Measurements from ENCODE around the gene DGKD. TPM values are rescaled to one million over a fixed set of nuclear protein-coding genes. Genes with fewer than 3 reads are reported as not detected.

The DGKD gene
- total RNA-seq, 1 donor from 2014 or later: 6.7 TPM

DNA sequence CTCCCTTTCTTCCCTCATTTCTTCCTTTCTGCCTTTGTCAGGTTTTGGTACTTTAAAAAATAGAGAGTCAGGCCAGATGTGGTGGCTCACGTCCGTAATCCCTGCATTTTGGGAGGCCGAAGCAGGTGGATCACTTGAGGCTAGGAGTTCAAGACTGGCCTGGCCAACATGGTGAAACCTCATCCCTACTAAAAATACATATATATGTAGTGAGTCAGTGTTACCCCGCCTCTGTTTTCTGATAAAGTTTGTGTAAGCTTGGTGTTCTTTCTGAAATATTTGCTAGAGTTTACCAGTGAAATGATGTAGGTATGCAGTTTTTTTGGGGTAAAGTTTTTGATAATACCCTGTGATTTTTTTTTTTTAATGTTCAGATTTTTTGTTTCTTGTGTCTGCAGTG, 58.8 kb downstream of the DGKD start:
- no peak for ATAC-seq

DNA sequence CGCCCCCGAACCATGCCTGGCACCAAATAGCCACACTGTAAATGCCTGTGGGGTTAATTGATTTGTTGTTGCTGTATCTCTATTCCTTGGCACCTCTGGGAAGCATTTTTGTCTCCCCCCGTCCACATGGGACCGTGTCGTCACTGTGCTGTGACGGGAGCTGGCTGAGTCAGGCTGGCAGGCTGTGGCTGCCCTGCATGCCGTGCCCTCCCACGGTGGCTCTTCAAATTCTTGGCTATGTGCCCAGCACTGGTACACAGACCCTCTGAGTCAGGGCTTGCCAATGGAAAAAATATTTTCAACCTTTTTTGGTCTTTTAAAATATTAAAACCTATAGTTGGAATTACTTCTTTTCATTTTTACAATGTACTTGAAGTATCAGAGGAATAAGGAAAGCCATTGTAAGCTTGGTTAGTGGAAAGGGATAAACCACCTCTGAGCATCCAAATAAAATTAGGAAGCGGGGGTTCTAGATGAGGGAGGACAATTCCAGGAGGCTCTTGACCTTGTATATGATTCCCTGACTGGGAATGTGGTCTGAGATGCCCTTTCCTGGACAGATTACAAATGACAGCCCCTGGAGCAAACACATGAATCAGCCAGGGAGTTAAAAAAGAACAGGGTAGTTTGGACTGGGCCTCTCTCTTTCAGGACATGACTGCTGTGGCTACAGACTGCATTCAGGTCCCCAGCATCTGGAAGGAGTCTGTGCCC, 59.4 kb downstream of the DGKD start:
- peak; percentile 35 for ATAC-seq

DNA sequence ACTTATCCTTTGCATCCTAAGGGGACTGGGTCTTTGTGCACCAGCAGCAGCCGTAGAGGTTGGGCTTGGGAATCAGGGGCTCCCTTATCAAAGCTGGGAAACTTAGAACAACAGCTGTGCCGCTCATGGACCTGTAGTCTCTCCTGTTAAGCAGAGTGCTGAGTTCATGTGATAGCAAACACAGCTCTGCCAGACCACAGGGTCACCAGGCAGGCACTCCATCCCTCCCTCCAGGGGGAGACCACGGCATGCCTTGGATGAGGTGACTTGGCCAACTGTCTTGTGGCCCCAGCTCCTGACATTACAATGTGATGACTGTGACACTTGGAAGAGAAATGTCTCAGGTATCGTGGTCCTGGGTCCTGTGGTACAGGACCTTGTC, 60.0 kb downstream of the DGKD start:
- ATAC-seq: no peak

DNA sequence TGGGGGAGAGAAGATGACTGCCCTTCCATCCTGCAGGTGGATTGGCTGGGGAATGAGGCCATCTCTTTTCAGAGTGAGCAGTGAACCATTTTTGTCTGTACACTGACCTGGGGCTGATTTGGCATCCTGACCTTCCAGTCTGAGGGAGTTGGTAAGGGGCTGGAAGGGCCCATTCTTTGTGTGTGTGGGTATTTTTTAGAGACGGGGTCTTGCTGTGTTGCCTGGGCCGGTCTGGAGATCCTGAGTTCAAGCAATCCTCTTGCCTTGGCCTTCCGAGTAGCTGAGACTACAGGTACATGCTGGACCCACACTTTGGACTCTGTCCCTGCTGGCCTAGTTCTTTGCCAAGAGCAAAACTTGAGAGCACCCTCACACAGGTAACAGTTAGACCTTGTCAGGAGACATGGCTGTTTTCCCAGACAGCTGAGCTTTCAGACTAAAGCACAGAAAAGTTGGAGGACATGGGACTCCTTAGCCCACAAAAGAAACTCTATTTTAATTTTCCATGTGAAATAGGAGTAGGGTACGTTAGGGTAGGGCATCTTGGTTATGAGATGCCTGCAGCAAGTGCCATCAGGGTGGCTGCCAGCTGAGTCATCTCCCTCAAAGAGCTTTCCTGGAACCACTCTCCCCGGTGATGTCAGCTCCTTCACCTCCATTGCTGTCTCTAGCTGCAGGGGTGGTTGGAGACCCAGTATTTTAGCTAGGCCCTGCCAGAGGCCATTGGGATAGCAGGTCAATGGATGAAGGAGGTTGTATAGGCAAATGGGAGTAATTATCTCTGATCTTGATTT, 60.7 kb downstream of the DGKD start:
- ATAC-seq: peak; percentile 59

DNA sequence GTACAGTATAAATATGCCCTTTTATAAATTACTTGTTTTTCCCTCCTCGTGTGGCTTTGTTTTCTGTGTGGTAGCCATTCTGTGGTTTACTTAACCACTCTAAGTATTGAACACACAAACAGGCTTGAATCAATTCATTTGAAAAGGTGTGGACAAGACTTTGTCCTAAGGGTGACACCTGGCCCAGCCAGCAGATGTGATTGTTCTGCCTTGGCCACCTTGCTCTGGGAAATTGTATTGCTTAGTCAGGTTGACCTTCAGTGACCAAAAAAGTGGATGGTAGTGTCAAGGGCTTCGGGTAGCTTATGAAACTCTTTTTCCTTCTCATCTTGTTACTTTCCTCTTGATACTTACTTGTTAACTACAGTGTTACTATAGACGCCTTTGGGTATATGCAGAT, 61.9 kb downstream of the DGKD start:
- no peak for ATAC-seq

DNA sequence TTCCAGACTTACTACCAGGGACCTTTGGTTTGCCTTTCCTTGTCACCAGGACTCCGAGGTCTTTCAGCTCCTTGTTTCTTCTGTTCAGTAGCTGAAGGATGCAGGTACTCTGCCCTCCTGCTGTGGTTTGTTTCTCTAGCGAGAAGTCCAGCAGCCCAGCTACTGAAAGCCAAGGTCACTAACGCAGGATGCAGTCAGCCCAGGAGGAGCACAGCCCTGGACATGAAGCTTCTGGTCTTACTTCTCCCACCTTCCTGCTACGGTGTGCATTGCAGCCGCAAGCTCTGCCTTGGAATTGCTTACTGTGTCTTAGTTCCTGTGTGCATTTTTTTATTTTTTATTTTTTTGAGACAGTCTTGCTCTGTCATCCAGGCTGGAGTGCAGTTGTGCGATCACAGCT, 62.4 kb downstream of the DGKD start:
- no peak for ATAC-seq

DNA sequence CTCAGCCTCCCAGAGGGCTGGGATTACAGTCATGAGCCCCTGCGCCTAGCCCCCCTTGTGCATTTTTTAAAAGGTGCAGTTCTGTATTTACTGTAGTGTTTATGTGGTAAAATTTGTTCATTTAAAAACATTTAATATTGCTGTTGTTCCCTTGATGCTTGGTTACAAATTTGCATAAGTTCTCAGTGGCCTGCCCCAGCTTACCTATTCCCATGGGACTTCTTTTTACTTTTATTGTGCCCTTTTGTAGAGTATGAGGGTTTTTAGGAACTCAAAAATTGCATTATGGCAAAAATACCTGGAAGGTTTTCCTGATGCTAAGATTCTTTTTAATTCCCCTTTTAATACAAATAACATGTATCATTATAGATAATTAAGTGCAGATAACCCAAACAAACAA, 63.0 kb downstream of the DGKD start:
- no peak for ATAC-seq

DNA sequence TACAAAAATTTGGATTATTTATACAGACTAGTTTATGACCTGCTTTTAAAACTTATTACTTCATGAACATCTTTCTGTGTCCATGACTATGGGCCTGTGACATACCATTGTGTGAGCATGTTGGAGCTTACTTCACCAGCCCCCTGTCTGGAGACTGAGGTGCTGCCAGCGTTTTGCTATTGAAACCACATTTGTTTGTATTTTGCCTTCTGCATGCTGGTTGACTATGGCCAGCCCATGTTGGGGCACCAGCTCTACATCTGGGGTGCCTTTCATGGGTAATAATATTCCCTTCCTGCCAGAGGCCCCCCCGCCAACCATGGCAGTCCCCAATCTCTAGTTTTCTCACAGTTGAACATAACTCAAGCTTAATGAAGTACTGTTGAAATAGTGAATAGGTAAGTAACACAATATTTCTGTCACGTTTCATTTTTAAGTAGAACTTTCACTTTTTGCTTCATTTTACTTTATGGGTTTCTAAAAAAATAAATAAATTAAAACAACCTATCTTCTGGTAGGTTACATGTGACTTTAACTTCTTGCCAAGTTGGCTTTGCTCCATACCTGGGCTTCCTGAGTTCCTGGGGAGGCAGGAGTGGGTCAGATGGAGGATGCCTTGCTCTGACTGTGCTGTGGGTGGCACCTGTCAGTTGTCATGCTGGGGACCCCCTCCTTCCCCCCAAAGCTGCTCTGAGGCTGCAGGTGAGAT, 63.9 kb downstream of the DGKD start:
- ATAC-seq: no peak

DNA sequence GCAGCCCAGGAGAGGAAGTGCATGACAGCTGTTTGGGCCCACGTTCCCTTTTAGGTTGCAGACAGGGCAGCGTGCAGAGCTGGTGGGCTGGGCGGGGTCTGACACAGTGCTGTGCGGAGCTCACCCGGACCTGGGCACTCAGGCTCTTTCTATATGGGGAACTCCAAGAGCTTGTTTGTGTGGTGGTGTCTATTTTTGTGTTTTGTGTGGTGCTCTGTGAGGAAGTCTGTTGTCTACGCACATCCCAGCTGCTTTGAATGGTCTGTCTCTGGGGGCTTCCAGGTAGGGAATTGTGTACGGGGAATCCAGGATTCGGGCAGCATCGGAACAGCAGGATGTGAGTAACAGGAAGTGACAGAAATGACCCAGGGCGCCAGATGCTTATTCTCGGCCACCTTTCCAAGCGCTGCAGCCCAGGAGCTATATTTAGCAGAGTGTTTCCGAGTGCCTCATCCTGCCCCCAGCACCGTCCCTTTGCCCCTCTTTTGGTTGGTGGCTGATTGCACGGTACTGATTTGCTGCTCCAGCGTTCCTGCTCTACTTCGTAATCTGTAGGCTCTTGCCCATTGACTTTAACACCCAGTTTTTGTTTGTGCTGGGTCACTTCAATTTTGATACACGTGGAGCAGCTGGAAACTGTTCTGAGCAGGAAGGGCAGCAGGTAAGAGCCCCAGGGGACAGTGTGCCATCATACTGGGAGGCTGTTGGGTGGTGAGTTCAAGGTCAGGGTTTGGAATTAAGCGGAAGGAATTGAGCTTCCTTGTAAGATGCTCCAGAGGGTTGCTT, 64.7 kb downstream of the DGKD start:
- ATAC-seq: peak; percentile 49

DNA sequence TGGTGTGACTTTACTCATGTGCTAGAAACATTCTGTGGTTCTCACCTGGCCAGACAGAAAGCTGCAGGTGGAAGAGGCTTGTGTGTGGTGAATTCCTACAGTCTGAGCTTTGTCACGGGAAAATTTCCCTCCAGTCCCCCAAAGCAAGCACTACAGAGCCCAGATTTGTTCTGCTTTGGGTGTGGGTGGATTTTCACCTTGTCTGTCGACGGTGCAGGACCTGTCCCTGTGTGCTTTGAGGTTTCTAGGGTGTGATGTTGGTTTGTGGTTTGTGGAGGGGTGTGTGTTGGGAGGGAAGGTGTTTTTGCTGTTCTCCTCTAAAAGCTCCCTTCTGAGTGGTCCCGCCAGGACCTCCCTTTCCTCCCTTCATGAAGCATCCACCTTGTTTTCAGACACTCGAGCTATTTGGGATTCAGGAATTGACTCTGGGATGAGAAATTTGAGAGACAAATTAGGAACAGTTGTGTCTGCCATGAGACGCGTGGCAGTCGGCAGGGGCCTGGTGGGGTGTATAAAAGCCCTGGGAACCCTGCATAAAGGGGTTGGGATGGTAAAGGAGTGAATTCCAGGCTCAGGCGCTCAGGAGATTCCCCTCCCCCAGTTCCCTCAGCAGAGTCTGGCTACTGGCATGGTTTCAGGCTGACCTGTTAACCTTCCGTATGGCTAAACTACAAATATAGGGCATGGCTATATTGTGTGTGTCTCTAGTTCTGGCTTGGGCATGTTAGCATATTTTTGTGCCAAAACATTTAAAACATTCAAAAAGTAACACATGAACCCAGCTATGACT, 65.5 kb downstream of the DGKD start:
- no peak for ATAC-seq

DNA sequence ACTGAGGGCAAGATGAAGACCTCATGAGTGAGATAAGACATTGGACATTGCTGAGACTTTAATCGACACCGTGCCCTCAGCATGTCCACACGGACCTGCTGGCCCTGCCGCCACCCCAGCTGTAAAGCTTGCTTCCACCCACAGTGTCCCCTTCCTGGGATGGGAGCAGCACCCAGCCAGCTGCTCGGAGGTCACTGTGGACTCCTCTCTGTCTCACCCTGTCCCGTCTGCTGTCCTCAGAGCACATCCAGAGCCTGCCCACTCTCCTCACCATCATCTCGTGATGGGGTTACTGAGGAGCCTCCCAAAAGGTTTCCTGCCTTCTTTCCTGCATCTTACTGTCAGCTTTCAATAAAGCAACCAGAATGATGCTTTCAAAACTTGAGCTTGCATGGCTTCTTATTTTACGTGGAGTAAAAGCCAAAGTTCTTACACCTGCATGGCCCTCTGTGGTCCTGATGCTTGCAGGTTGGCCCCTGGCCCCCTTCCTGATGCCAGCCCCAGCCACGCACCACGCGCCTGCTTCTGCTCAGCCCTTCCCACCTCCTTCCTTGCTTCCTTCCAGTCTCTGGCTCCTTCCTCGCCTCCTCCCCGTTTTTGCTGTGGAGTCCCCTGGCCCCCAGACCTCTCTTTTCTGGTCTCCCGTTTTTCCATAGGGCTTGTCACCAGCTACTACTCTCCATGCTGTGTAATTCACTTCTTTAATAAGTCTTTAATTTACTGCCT, 67.0 kb downstream of the DGKD start:
- no peak for ATAC-seq

DNA sequence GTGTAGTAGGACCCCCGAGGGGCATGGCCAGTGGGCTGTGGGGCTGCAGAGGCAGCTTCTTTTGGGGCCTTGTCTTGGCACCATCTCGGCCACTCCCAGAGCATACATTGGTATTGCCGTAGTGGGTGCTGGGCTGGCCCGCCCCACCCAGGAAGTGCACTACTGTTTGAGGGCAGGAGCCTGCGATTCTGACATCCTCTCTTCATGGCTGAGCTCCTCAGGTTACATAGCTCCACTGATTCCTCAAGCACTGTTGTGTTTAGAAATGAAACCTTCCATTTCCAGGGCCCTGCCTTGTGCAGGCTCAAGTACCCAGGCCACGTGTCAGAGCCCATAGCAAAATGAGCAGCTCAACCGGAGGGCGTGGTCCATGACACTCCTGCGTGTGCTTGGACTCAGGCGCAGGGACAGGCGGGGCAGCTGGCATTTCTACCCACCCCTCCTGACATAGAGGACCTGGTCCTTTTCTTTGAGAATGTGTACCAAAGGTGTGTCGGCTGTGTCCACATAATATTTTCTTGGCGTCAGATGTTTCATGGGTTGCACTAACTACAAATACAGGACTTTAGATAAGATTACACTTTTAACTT, 67.9 kb downstream of the DGKD start:
- peak; percentile 67 for ATAC-seq

DNA sequence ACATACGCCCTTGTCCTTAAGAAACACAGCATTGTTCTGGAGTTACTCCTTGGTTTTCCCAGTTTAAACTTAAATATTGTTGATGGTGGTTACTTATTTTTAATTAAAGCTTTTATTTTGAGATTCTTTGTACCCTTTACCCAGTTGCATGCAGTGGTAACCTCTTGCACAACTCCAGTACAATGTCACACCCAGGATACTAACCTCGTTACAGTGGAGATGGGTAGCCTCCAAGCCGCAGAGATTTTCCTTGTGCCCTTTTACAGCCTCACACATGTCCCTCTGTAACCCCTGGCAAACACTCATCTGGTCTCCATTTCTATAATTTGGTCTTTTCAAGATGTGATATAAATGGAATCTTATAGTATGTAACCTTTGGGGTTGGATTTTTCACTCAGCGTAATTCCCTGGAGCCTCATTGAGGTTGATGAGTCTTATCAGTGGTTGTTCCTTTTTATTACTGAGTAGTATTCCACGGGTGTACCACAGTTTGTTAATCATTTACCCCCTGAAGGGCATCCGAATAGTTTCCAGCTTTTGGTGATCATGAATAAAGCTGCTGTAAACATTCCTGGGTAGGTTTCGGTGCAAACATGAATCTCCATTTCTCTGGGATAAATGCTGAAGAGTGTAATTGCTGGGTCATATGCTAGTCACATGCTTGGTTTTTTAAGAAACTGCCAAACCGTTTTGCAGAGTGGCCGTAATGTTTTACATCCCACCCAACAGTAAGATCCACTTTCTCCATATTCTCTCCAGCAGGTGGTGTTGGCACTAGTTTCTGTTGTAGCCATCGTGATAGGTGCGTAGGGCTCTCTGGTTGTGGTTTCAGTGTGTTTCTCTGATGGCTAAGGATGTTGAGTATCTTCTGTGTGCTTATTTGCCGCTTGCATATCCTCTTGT, 68.6 kb downstream of the DGKD start:
- ATAC-seq: no peak

DNA sequence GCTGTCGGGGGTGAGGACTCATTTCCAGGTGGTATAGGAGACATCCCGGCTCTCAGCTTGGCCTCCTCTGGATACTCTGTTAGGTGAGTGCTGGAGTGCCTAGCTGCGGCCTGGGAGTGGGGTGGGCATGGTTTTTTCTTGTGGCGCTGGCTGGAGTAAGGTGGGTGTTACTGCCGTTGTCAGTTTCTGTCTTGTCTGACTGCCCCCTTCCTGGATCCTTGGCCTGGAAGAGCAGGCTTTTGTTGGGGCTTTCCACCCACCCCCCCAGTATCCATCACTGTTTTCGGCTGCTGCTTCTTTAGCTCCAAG, 69.2 kb downstream of the DGKD start:
- no peak for ATAC-seq

DNA sequence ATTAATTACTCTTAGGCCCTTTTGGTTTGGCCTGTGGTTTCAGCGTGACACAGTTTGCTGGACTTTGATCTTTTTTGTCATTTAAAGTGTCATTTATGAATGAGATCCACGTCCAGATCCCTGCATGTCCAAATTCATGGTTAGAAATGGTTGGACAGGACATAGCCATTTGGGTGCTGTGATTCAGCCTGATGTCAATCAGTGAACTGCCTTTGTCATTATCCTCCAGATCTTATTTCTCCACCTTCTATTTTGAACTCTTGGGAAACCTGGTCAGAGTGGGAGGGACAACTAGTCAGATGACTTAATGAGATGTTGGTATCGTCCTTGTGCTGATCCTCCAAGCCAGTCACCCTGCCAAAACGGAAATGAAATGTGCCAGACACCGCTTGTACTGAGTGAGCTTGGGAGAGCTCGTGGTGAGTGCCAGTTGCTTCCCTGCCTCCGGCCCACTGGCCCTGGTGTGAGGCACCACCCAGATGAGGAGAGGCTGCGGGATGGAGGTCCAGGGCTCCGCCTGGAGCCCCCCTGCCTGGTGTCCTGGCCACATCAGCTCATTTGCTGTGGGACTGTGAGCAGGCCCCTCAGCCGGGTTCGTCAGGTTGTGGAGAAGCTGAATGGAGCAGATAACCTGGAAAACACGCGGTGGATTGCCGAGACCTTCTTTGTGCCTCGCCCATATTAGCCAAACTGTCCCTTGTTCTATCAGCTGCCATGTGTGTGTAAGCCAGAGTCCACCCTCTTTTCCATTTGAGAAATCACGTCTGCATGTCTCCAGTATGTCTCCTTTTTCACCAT, 70.1 kb downstream of the DGKD start:
- peak; percentile 24 for ATAC-seq

DNA sequence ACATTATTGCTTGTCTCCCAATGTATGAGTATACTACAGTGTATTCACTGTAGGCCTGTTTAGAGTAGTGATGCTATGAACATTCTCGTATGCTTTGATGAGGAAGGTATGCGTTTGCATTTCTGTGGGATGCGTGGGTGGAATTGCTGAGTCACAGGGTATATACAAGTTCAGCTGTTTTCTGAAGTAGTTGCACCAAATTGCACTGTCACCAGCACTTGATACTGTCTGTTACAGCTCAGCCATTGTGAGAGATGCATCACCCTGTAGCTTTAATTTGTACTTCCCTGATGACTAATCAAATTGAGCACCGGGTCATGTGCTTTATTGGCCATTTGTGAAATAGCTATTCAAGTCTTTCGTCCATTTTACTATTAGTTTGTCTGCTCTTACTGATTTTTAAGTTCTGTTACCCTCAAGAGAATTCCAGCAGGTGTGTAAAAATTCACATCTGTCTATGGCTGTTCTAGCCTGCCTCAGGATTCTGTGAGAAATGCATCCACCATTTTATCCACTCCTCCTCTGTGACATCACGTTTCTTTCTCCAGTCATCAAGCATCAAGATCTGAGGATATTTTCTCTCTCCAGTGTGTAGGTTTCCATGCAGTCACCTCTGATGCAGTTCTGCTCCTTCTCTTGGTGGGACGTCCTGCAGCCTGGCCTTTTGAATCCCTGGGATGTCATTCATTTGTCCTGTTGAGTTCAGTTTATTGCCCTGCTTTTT, 72.5 kb downstream of the DGKD start:
- ATAC-seq: peak; percentile 58

DNA sequence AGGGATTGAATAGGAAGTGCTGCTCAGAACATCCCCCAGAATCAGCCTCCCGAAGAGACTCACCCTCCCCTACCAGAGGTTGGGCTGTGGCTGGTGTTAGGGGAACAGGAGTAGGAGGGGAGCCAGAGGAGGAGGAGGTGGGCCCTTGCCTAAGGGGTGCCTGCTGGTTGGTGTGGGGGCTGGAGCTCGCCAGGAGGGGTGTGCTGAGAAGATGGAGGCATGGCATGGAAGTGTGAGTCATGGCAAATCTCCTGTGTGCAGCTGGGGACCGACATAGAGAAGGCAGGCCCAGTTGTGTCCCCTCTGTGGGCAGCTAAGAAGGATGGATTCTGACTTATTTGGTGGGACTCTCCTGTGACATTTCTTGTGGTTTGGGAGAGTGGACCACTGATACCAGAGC, 73.7 kb downstream of the DGKD start:
- no peak for ATAC-seq

DNA sequence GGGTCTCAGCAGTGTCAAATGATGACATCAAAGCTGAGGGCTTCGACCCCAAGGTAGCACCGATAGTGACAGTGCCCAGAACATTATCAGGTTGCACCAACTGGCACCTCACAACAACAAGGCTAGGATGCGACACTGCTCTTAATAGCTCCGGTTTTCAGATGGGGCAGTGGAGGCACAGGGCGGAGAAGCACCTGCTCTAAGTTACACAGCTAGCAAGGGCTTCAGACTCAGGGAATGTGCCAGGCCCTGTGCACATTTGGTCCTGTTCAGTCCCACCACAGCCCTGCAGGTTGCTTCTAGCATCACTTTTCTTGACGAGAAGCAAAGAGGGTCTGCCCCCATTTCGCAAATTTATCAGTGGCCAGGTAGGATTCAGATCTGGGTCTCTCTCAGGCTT, 74.1 kb downstream of the DGKD start:
- ATAC-seq: no peak
